WTC11 (cell line): Measurements from ENCODE around the gene SLC38A8. TPM values are rescaled to one million over a fixed set of nuclear protein-coding genes. Genes with fewer than 3 reads are reported as not detected.

Experiments
- ATAC-seq: fragments of 200-7000 bp; cut with Tn5 transposase; 2 replicates; pipeline ENCODE4 v1.10.0; 2021; ENCODE audit warnings: mild to moderate bottlenecking, moderate library complexity
- CTCF ChIA-PET: fragments of 300-600 bp; sonication (Branson Sonifier 250); formaldehyde crosslinking; loops from one replicate; lab custom pipeline; 2021; ENCODE audit warnings: antibody characterized with exemption; lab: Charles Lee
- POLR2A ChIA-PET: fragments of 350-600 bp; sonication (Branson Sonifier 250); formaldehyde crosslinking; loops from one replicate; lab custom pipeline; 2021; ENCODE audit warnings: antibody characterized with exemption; lab: Charles Lee
- DNase-seq: peaks from one replicate; pipeline ENCODE4 v3.0.0; 2021; ENCODE audit warnings: low spot score
- H3K27ac Mint-ChIP-seq: 2 replicates; pipeline ENCODE4 v1.8.0; 2021; ENCODE audit warnings: mixed read lengths
- H3K27me3 Mint-ChIP-seq: 2 replicates; pipeline ENCODE4 v1.8.0; 2021; ENCODE audit warnings: low read depth, mild to moderate bottlenecking, moderate library complexity, mixed read lengths
- H3K36me3 Mint-ChIP-seq: 2 replicates; pipeline ENCODE4 v1.8.0; 2021; ENCODE audit warnings: mixed read lengths
- H3K4me1 Mint-ChIP-seq: 2 replicates; pipeline ENCODE4 v1.8.0; 2022; ENCODE audit warnings: mixed read lengths
- H3K4me3 Mint-ChIP-seq: 2 replicates; pipeline ENCODE4 v1.8.0; 2021; ENCODE audit warnings: mild to moderate bottlenecking, moderate library complexity, mixed read lengths
- H3K9me3 Mint-ChIP-seq: 2 replicates; pipeline ENCODE4 v1.8.0; 2021; ENCODE audit warnings: mixed read lengths
- ATF1 ChIP-seq: sonication (generic); formaldehyde crosslinking; IDR thresholded peaks from 2 replicates; pipeline ENCODE4 v1.8.1; 2023; ENCODE audit warnings: mild to moderate bottlenecking, moderate library complexity, missing genetic modification reagents
- CREM ChIP-seq: sonication (generic); formaldehyde crosslinking; IDR thresholded peaks from 2 replicates; pipeline ENCODE4 v1.8.1; 2022; ENCODE audit warnings: mild to moderate bottlenecking, missing genetic modification reagents, moderate library complexity
- ESRRA ChIP-seq: sonication (generic); formaldehyde crosslinking; IDR thresholded peaks from 2 replicates; pipeline ENCODE4 v1.8.1; 2022; ENCODE audit warnings: mild to moderate bottlenecking, missing genetic modification reagents, borderline replicate concordance
- FOXK1 ChIP-seq: sonication (generic); formaldehyde crosslinking; IDR thresholded peaks from 2 replicates; pipeline ENCODE4 v1.8.0; 2022; ENCODE audit warnings: mild to moderate bottlenecking, moderate library complexity, missing genetic modification reagents
- MYBL2 ChIP-seq: sonication (generic); formaldehyde crosslinking; IDR thresholded peaks from 2 replicates; pipeline ENCODE4 v1.8.1; 2023; ENCODE audit warnings: mild to moderate bottlenecking, moderate library complexity, missing genetic modification reagents
- NR1H2 ChIP-seq: sonication (generic); formaldehyde crosslinking; IDR thresholded peaks from 2 replicates; pipeline ENCODE4 v1.9.0; 2021; ENCODE audit warnings: mild to moderate bottlenecking, moderate library complexity, missing genetic modification reagents
- PRRX2 ChIP-seq: fragments of 250-450 bp; sonication (Bioruptor Pico); IDR thresholded peaks from 2 replicates; pipeline ENCODE4 v1.8.0; 2021; ENCODE audit warnings: mild to moderate bottlenecking
- RORB ChIP-seq: fragments of 250-450 bp; sonication (Bioruptor Pico); IDR thresholded peaks from 2 replicates; pipeline ENCODE4 v1.9.0; 2021; ENCODE audit warnings: mild to moderate bottlenecking
- TEAD1 ChIP-seq: sonication (generic); formaldehyde crosslinking; IDR thresholded peaks from 2 replicates; pipeline ENCODE4 v1.8.0; 2022; ENCODE audit warnings: mild to moderate bottlenecking, missing genetic modification reagents
- TP53 ChIP-seq: sonication (generic); formaldehyde crosslinking; IDR thresholded peaks from 2 replicates; pipeline ENCODE4 v1.8.1; 2023; ENCODE audit warnings: mild to moderate bottlenecking, missing genetic modification reagents
- ZNF423 ChIP-seq: fragments of 250-450 bp; sonication (Bioruptor Pico); IDR thresholded peaks from 2 replicates; pipeline ENCODE4 v2.1.2; 2022; ENCODE audit warnings: mild to moderate bottlenecking, moderate library complexity
- total RNA-seq: library from RNA; stranded (reverse); gene quantifications from 3 replicates; pipeline ENCODE4 v1.2.3, GENCODE V29; 2021
- TF ChIP-seq, protein P1 (sequence below): fragments of 250-450 bp; sonication (Bioruptor Pico); IDR thresholded peaks from 2 replicates; pipeline ENCODE4 v1.8.0; 2021; ENCODE audit warnings: mild to moderate bottlenecking
- TF ChIP-seq, protein P2 (sequence below): sonication (generic); formaldehyde crosslinking; IDR thresholded peaks from 2 replicates; pipeline ENCODE4 v1.8.1; 2023; ENCODE audit warnings: mild to moderate bottlenecking, missing genetic modification reagents
- TF ChIP-seq, protein P3 (sequence below): sonication (generic); formaldehyde crosslinking; IDR thresholded peaks from 2 replicates; pipeline ENCODE4 v1.8.1; 2023; ENCODE audit warnings: mild to moderate bottlenecking, missing genetic modification reagents
- TF ChIP-seq, protein P4 (sequence below): fragments of 250-450 bp; sonication (Bioruptor Pico); IDR thresholded peaks from 2 replicates; pipeline ENCODE4 v1.9.0; 2021; ENCODE audit warnings: mild to moderate bottlenecking, borderline replicate concordance
- TF ChIP-seq, protein P5 (sequence below): sonication (generic); formaldehyde crosslinking; IDR thresholded peaks from 2 replicates; pipeline ENCODE4 v1.8.1; 2022; ENCODE audit warnings: missing genetic modification reagents, borderline replicate concordance
- TF ChIP-seq, protein P6 (sequence below): sonication (generic); formaldehyde crosslinking; IDR thresholded peaks from 2 replicates; pipeline ENCODE4 v1.8.0; 2022; ENCODE audit warnings: mild to moderate bottlenecking, missing genetic modification reagents
- TF ChIP-seq, protein P7 (sequence below): fragments of 250-450 bp; sonication (Bioruptor Pico); IDR thresholded peaks from 2 replicates; pipeline ENCODE4 v1.9.0; 2021; ENCODE audit warnings: mild to moderate bottlenecking
- TF ChIP-seq, protein P8 (sequence below): sonication (generic); formaldehyde crosslinking; IDR thresholded peaks from 2 replicates; pipeline ENCODE4 v1.8.1; 2022; ENCODE audit warnings: low read depth, missing genetic modification reagents, borderline replicate concordance

SLC38A8 gene
- total RNA-seq, 1 experiment from 2014 or later = not detected

DNA sequence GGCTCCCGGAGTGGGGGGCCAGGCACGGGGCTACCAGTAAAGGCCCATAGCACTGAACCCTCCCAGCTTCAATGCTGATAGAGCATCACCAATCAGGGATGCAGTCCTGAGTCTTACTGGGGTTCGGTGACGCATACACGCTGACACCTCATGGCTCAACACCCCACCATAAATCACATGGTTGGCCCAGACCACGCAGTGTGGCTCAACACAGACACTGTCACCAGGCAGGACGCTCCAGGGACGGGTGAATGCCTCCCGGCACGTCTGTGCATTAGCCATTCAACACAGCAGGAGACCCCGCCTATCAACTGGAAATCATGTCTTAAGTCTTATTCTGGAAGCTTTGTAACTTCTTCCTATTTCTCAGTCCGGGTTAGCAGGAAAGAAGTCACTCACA, 39.6 kb downstream of the SLC38A8 start:
- Mint-ChIP-seq H3K4me1 (no peaks in the 10 kb centered on the region), H3K9me3 (no peaks in the 10 kb centered on the region), H3K27ac (no peak overlapping the region)
- ATAC-seq (no peak), DNase-seq (no peak)
- TF ChIP-seq TEAD1 (CRISPR knock-in tag) (no peak), ESRRA (no peak), ATF1 (CRISPR knock-in tag) (no peak), TP53 (CRISPR knock-in tag) (no peak), RORB (CRISPR knock-in tag) (no peak), ZNF423 (CRISPR knock-in tag) (no peak), FOXK1 (no peak), PRRX2 (CRISPR knock-in tag) (no peak), MYBL2 (CRISPR knock-in tag) (no peak), CREM (no peak), NR1H2 (no peak)
- TF ChIP-seq, protein P1, sequence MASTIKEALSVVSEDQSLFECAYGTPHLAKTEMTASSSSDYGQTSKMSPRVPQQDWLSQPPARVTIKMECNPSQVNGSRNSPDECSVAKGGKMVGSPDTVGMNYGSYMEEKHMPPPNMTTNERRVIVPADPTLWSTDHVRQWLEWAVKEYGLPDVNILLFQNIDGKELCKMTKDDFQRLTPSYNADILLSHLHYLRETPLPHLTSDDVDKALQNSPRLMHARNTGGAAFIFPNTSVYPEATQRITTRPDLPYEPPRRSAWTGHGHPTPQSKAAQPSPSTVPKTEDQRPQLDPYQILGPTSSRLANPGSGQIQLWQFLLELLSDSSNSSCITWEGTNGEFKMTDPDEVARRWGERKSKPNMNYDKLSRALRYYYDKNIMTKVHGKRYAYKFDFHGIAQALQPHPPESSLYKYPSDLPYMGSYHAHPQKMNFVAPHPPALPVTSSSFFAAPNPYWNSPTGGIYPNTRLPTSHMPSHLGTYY (CRISPR knock-in tag) = no peak
- TF ChIP-seq, protein P2, sequence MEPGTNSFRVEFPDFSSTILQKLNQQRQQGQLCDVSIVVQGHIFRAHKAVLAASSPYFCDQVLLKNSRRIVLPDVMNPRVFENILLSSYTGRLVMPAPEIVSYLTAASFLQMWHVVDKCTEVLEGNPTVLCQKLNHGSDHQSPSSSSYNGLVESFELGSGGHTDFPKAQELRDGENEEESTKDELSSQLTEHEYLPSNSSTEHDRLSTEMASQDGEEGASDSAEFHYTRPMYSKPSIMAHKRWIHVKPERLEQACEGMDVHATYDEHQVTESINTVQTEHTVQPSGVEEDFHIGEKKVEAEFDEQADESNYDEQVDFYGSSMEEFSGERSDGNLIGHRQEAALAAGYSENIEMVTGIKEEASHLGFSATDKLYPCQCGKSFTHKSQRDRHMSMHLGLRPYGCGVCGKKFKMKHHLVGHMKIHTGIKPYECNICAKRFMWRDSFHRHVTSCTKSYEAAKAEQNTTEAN (CRISPR knock-in tag) = no peak
- TF ChIP-seq, protein P3, sequence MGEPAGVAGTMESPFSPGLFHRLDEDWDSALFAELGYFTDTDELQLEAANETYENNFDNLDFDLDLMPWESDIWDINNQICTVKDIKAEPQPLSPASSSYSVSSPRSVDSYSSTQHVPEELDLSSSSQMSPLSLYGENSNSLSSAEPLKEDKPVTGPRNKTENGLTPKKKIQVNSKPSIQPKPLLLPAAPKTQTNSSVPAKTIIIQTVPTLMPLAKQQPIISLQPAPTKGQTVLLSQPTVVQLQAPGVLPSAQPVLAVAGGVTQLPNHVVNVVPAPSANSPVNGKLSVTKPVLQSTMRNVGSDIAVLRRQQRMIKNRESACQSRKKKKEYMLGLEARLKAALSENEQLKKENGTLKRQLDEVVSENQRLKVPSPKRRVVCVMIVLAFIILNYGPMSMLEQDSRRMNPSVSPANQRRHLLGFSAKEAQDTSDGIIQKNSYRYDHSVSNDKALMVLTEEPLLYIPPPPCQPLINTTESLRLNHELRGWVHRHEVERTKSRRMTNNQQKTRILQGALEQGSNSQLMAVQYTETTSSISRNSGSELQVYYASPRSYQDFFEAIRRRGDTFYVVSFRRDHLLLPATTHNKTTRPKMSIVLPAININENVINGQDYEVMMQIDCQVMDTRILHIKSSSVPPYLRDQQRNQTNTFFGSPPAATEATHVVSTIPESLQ (CRISPR knock-in tag) = no peak
- TF ChIP-seq, protein P4, sequence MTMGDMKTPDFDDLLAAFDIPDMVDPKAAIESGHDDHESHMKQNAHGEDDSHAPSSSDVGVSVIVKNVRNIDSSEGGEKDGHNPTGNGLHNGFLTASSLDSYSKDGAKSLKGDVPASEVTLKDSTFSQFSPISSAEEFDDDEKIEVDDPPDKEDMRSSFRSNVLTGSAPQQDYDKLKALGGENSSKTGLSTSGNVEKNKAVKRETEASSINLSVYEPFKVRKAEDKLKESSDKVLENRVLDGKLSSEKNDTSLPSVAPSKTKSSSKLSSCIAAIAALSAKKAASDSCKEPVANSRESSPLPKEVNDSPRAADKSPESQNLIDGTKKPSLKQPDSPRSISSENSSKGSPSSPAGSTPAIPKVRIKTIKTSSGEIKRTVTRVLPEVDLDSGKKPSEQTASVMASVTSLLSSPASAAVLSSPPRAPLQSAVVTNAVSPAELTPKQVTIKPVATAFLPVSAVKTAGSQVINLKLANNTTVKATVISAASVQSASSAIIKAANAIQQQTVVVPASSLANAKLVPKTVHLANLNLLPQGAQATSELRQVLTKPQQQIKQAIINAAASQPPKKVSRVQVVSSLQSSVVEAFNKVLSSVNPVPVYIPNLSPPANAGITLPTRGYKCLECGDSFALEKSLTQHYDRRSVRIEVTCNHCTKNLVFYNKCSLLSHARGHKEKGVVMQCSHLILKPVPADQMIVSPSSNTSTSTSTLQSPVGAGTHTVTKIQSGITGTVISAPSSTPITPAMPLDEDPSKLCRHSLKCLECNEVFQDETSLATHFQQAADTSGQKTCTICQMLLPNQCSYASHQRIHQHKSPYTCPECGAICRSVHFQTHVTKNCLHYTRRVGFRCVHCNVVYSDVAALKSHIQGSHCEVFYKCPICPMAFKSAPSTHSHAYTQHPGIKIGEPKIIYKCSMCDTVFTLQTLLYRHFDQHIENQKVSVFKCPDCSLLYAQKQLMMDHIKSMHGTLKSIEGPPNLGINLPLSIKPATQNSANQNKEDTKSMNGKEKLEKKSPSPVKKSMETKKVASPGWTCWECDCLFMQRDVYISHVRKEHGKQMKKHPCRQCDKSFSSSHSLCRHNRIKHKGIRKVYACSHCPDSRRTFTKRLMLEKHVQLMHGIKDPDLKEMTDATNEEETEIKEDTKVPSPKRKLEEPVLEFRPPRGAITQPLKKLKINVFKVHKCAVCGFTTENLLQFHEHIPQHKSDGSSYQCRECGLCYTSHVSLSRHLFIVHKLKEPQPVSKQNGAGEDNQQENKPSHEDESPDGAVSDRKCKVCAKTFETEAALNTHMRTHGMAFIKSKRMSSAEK = no peak
- TF ChIP-seq, protein P5, sequence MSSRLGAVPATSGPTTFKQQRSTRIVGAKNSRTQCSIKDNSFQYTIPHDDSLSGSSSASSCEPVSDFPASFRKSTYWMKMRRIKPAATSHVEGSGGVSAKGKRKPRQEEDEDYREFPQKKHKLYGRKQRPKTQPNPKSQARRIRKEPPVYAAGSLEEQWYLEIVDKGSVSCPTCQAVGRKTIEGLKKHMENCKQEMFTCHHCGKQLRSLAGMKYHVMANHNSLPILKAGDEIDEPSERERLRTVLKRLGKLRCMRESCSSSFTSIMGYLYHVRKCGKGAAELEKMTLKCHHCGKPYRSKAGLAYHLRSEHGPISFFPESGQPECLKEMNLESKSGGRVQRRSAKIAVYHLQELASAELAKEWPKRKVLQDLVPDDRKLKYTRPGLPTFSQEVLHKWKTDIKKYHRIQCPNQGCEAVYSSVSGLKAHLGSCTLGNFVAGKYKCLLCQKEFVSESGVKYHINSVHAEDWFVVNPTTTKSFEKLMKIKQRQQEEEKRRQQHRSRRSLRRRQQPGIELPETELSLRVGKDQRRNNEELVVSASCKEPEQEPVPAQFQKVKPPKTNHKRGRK (CRISPR knock-in tag) = no peak
- TF ChIP-seq, protein P6, sequence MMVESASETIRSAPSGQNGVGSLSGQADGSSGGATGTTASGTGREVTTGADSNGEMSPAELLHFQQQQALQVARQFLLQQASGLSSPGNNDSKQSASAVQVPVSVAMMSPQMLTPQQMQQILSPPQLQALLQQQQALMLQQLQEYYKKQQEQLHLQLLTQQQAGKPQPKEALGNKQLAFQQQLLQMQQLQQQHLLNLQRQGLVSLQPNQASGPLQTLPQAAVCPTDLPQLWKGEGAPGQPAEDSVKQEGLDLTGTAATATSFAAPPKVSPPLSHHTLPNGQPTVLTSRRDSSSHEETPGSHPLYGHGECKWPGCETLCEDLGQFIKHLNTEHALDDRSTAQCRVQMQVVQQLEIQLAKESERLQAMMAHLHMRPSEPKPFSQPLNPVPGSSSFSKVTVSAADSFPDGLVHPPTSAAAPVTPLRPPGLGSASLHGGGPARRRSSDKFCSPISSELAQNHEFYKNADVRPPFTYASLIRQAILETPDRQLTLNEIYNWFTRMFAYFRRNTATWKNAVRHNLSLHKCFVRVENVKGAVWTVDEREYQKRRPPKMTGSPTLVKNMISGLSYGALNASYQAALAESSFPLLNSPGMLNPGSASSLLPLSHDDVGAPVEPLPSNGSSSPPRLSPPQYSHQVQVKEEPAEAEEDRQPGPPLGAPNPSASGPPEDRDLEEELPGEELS (CRISPR knock-in tag) = no peak
- TF ChIP-seq, protein P7, sequence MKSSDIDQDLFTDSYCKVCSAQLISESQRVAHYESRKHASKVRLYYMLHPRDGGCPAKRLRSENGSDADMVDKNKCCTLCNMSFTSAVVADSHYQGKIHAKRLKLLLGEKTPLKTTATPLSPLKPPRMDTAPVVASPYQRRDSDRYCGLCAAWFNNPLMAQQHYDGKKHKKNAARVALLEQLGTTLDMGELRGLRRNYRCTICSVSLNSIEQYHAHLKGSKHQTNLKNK = no peak
- TF ChIP-seq, protein P8, sequence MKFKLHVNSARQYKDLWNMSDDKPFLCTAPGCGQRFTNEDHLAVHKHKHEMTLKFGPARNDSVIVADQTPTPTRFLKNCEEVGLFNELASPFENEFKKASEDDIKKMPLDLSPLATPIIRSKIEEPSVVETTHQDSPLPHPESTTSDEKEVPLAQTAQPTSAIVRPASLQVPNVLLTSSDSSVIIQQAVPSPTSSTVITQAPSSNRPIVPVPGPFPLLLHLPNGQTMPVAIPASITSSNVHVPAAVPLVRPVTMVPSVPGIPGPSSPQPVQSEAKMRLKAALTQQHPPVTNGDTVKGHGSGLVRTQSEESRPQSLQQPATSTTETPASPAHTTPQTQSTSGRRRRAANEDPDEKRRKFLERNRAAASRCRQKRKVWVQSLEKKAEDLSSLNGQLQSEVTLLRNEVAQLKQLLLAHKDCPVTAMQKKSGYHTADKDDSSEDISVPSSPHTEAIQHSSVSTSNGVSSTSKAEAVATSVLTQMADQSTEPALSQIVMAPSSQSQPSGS (CRISPR knock-in tag) = no peak
- TF ChIP-seq, all 79 proteins: peak for 0
- H3K4me3 Mint-ChIP-seq = no peak overlapping the region
- ChIA-PET CTCF (no interaction called here), POLR2A (no interaction called here)
- no peaks in the 10 kb centered on the region for H3K36me3 Mint-ChIP-seq
- H3K27me3 Mint-ChIP-seq = no peaks in the 10 kb centered on the region; the same call in 1 of the 2 replicates
